Measurements from ENCODE around the gene RNF214.

RNF214 gene

DNA sequence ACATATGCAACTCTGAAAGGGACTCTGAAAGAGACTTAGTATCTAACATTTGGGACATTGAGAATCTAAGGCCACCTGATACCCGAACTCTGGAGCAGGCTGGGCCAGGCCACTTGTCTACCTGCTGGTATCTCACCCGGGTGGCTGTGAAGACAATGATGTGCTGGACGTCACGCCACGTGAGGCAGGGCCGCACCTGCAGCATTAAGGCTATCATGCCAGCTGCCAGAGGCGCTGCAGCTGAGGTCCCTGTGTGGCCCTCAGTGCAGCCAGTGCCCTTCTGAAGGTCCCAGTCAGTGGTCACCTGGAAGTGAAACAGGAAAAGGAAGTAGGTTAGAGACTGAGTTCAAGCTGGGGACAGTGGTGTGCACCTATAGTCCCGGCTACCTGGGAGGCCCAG is 13.0 kb upstream of the RNF214 start:
- no peak overlapping the region for H3K4me3 ChIP-seq (ENCODE audit: control insufficient read depth, low read depth, low read length)
- TF ChIP-seq, protein P1, sequence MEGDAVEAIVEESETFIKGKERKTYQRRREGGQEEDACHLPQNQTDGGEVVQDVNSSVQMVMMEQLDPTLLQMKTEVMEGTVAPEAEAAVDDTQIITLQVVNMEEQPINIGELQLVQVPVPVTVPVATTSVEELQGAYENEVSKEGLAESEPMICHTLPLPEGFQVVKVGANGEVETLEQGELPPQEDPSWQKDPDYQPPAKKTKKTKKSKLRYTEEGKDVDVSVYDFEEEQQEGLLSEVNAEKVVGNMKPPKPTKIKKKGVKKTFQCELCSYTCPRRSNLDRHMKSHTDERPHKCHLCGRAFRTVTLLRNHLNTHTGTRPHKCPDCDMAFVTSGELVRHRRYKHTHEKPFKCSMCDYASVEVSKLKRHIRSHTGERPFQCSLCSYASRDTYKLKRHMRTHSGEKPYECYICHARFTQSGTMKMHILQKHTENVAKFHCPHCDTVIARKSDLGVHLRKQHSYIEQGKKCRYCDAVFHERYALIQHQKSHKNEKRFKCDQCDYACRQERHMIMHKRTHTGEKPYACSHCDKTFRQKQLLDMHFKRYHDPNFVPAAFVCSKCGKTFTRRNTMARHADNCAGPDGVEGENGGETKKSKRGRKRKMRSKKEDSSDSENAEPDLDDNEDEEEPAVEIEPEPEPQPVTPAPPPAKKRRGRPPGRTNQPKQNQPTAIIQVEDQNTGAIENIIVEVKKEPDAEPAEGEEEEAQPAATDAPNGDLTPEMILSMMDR (IDR thresholded peaks at IDR 0.05; ENCODE audit: control insufficient read depth, insufficient read depth, low read depth, low read length, missing control alignments) = no peak
- DNase-seq (ENCODE audit: low read depth) = no peak

DNA sequence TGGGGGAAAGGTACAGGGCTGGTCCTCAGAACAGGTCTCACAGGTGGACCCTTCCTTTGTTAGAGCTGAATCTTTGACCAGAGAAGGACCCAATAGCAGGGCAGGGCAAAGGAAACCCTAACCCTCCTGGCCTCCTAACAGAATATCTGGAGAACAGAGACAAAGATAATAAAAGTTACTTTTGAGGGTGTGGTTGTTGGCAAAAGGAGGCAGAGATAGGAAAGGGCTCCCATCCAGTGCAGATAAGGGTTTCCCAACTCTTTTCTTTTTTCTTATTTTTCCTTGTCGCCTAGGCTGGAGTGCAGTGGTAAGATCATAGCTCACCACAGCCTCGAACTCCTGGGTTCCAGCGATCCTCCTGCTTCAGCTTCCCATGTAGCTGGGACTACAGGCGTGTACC is 12.5 kb upstream of the RNF214 start:
- TF ChIP-seq, protein P1 (IDR thresholded peaks at IDR 0.05; ENCODE audit: control insufficient read depth, insufficient read depth, low read depth, low read length, missing control alignments) = no peak
- DNase-seq (ENCODE audit: low read depth) = no peak

DNA sequence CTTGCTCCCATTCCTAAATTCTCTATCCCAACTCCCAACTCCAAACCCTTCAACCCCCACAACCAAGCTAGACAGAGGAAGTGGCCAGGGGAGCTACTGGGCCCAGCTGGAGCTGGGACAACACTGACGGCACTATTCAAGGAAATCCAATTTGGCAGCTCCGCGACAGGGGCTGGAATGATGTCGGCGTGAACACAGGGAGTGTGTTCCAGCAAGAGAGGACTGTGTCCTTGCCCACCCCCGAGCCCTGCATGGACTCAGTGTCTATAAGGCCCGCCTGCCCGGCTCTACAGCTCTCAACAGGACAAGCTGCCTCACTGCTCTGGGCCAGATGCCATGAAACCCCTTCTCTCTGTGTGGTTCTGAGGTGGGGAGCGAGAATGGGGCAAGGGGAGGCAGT is 11.9 kb upstream of the RNF214 start:
- TF ChIP-seq, protein P1 (IDR thresholded peaks at IDR 0.05; ENCODE audit: control insufficient read depth, insufficient read depth, low read depth, low read length, missing control alignments) = no peak
- no peak overlapping the region for H3K4me3 ChIP-seq (ENCODE audit: control insufficient read depth, low read depth, low read length)
- no peak for DNase-seq (ENCODE audit: low read depth)

More for the DNA sequence above, 12.5 kb upstream of the RNF214 start:
- H3K4me3 ChIP-seq (ENCODE audit: control insufficient read depth, low read depth, low read length) = no peak overlapping the region

DNA sequence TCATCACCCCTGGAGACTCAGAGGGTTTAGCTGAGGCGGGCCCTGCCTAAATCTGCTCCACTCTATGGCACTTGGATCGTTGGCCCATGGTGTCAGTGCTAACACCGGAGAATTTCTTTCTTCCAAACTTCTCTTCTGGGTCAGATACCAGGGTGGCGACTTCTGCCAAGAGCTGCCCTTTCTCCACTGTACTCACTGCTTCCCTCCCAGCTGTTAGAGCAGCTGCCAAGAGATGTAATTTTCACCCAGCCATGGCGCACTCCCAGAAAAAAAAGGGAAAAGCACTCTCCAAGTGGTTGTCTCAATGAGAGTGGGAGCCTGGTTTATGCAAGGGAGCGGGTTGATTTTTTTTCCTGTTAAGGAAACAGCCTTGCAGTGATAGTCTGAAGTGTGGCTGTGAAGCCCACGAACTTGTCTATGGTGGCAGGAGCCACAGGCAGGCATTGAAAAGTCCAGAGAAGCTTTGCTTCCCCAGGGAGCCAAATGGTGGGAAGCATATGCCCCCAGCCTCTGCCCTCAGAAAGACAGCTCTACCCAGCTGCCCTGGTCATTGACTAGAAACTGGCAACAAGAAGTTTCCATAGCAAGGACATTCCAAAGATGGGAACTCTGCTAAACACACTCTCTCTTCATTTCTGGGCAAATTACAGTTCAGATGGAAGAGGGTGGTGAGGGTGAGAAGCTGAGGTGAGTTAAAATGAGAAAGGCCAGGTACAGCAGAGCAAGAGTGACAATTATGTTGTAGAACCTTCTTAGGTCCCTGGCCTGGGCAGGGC is 11.3 kb upstream of the RNF214 start:
- no peak for DNase-seq (ENCODE audit: low read depth)
- H3K4me3 ChIP-seq (ENCODE audit: control insufficient read depth, low read depth, low read length) = no peak overlapping the region
- TF ChIP-seq, protein P1 (IDR thresholded peaks at IDR 0.05; ENCODE audit: control insufficient read depth, insufficient read depth, low read depth, low read length, missing control alignments) = no peak

DNA sequence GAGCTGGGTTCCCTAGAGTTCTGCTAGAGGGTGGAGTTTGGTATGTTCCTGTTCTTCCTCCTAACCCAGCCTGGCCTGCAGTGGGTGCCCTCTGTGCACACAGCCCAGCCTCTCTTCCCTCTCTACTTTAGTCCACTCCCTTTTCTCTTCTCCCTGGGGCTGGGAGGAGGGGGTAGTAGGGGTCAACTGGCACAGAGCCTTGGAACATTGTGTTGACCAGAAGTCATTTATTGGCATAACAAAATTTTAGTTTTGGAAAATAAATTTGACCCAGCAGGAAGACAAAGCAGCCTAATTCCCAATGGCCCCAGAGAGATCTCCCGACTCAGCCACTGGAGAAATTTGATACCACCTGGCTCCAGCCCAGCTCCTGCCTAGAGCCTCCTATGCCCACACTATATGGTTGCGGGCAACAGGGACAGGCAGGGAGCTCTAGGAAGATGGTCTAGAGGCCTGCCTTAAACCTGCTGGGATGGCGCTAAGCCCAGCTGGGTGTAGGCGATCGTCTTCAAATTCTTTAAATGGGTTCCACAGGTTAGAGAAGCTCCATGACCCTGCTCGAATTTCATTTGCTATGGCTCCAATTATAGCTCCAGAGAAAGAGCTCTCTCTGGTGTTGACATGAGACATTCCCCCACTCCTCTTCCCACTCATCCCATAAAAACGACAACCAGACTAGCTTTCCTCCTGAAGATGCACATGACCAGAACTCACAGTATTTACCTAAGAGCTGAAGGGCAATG is 10.5 kb upstream of the RNF214 start:
- TF ChIP-seq, protein P1 (IDR thresholded peaks at IDR 0.05; ENCODE audit: control insufficient read depth, insufficient read depth, low read depth, low read length, missing control alignments) = peak; percentile 23
- DNase-seq (ENCODE audit: low read depth) = no peak
- no peak overlapping the region for H3K4me3 ChIP-seq (ENCODE audit: control insufficient read depth, low read depth, low read length)

DNA sequence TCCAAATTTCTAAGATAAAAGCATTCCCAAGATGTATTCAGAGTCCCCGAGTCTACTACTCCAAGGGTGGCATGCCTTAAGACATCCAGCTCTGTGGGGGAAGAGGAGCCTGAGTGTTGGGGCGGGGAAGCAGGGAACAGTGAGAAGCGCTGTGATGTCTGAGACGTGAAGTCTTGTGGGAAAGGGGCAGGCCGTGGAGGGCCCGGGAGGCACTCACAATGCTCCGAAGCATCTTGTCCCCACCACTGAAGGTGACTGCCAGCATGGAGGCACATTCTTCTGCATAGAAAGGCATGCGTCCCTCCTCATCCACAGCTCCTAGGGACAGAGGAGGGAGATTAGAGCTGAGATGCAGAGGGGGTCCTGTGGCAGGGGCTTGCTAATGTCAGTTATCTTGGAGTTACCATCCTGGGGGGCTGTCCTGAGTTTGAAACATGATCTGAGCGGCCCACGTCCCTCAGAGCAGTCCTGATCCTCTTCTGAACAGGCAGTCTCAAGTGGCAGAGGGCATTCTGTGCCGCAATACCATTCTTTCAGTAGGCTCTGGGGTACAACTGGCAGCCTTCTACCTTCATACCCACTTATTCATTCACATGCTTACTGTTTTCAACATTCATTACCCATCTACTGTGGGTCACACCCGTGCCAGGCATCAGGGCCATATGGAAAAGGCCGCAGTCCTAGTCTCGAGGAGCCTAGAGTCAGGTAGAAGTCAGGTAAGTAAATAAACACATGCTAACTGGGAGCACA is 9.3 kb upstream of the RNF214 start:
- DNase-seq (ENCODE audit: low read depth) = no peak
- TF ChIP-seq, protein P1 (IDR thresholded peaks at IDR 0.05; ENCODE audit: control insufficient read depth, insufficient read depth, low read depth, low read length, missing control alignments) = no peak
- no peak overlapping the region for H3K4me3 ChIP-seq (ENCODE audit: control insufficient read depth, low read depth, low read length)
